ENCODE results near the gene PAK3. TPM values are rescaled to one million over a fixed set of nuclear protein-coding genes. Genes with fewer than 3 reads are reported as not detected.

PAK3 gene
- total RNA-seq (2012; rRNA removed) = under 0.01 TPM in 1 of 2 replicates, not detected in the other

GRCh38 chrX:111095974-111096895 is at the start of gene PAK3:
Gene PAK3 (plus strand): TSS chrX:111096191. CDS start chrX:111123104, 26,913 bp downstream.
- no peak within 1 kb of the TSS for H3K9ac ChIP-seq (ENCODE audit: low read depth, low read length)
- peak within 1 kb of the TSS; percentile 52 for H3K4me3 ChIP-seq (ENCODE audit: low read length)
- no peaks in the 10 kb centered on the region for H3K9me3 ChIP-seq (replicated peaks; ENCODE audit: low read length)

GRCh38 chrX:111047575-111047974 is 48.4 kb upstream of the PAK3 start:
- Histone ChIP-seq H3K9ac (ENCODE audit: low read depth, low read length) (no peak overlapping the region), H3K4me2 (ENCODE audit: low read length) (no peak overlapping the region), H3K4me3 (ENCODE audit: low read length) (no peak overlapping the region), H3K27me3 (ENCODE audit: control insufficient read depth, insufficient read depth, low read length) (peaks cover 17% of the 10 kb centered on the region), H3K9me3 (replicated peaks; ENCODE audit: low read length) (no peaks in the 10 kb centered on the region), H3K4me1 (ENCODE audit: control insufficient read depth, insufficient read depth, low read length) (no peaks in the 10 kb centered on the region), H3K36me3 (ENCODE audit: insufficient read depth, low read length) (no peaks in the 10 kb centered on the region)

More at GRCh38 chrX:111095974-111096895, at the start of gene PAK3:
- Histone ChIP-seq H3K4me1 (ENCODE audit: control insufficient read depth, insufficient read depth, low read length) (no peaks in the 10 kb centered on the region), H3K4me2 (ENCODE audit: low read length) (peak within 1 kb of the TSS; percentile 57), H3K27me3 (ENCODE audit: control insufficient read depth, insufficient read depth, low read length) (peaks cover 48% of the 10 kb centered on the region), H3K36me3 (ENCODE audit: insufficient read depth, low read length) (no peaks in the 10 kb centered on the region)

GRCh38 chrX:111052478-111052877 is 43.5 kb upstream of the PAK3 start:
- Histone ChIP-seq H3K9me3 (replicated peaks; ENCODE audit: low read length) (no peaks in the 10 kb centered on the region), H3K4me1 (ENCODE audit: control insufficient read depth, insufficient read depth, low read length) (no peaks in the 10 kb centered on the region), H3K4me2 (ENCODE audit: low read length) (no peak overlapping the region), H3K27me3 (ENCODE audit: control insufficient read depth, insufficient read depth, low read length) (peaks cover 32% of the 10 kb centered on the region), H3K4me3 (ENCODE audit: low read length) (no peak overlapping the region), H3K9ac (ENCODE audit: low read depth, low read length) (no peak overlapping the region), H3K36me3 (ENCODE audit: insufficient read depth, low read length) (no peaks in the 10 kb centered on the region)

GRCh38 chrX:111071542-111072277 is 24.3 kb upstream of the PAK3 start:
- H3K4me3 ChIP-seq (ENCODE audit: low read length) = no peak overlapping the region

GRCh38 chrX:111083081-111083480 is 12.9 kb upstream of the PAK3 start:
- no peaks in the 10 kb centered on the region for H3K36me3 ChIP-seq (ENCODE audit: insufficient read depth, low read length)
- no peaks in the 10 kb centered on the region for H3K9me3 ChIP-seq (replicated peaks; ENCODE audit: low read length)
- no peak overlapping the region for H3K9ac ChIP-seq (ENCODE audit: low read depth, low read length)
- peaks cover 36% of the 10 kb centered on the region for H3K27me3 ChIP-seq (ENCODE audit: control insufficient read depth, insufficient read depth, low read length)
- no peaks in the 10 kb centered on the region for H3K4me1 ChIP-seq (ENCODE audit: control insufficient read depth, insufficient read depth, low read length)
- no peak overlapping the region for H3K4me2 ChIP-seq (ENCODE audit: low read length)
- H3K4me3 ChIP-seq (ENCODE audit: low read length) = no peak overlapping the region

More at GRCh38 chrX:111071542-111072277, 24.3 kb upstream of the PAK3 start:
- Histone ChIP-seq H3K9ac (ENCODE audit: low read depth, low read length) (no peak overlapping the region), H3K27me3 (ENCODE audit: control insufficient read depth, insufficient read depth, low read length) (peaks cover 23% of the 10 kb centered on the region), H3K4me1 (ENCODE audit: control insufficient read depth, insufficient read depth, low read length) (no peaks in the 10 kb centered on the region), H3K4me2 (ENCODE audit: low read length) (no peak overlapping the region), H3K36me3 (ENCODE audit: insufficient read depth, low read length) (no peaks in the 10 kb centered on the region), H3K9me3 (replicated peaks; ENCODE audit: low read length) (no peaks in the 10 kb centered on the region)

GRCh38 chrX:111086591-111087006 is 9.4 kb upstream of the PAK3 start:
- Histone ChIP-seq H3K36me3 (ENCODE audit: insufficient read depth, low read length) (no peaks in the 10 kb centered on the region), H3K4me2 (ENCODE audit: low read length) (no peak overlapping the region), H3K9me3 (replicated peaks; ENCODE audit: low read length) (no peaks in the 10 kb centered on the region), H3K4me1 (ENCODE audit: control insufficient read depth, insufficient read depth, low read length) (no peaks in the 10 kb centered on the region), H3K27me3 (ENCODE audit: control insufficient read depth, insufficient read depth, low read length) (peaks cover 51% of the 10 kb centered on the region), H3K9ac (ENCODE audit: low read depth, low read length) (no peak overlapping the region), H3K4me3 (ENCODE audit: low read length) (no peak overlapping the region)

- Histone ChIP-seq H3K9ac (ENCODE audit: low read depth, low read length) (no peak overlapping the region), H3K9me3 (replicated peaks; ENCODE audit: low read length) (no peaks in the 10 kb centered on the region), H3K4me2 (ENCODE audit: low read length) (no peak overlapping the region), H3K27me3 (ENCODE audit: control insufficient read depth, insufficient read depth, low read length) (peaks cover 58% of the 10 kb centered on the region), H3K4me3 (ENCODE audit: low read length) (no peak overlapping the region), H3K4me1 (ENCODE audit: control insufficient read depth, insufficient read depth, low read length) (no peaks in the 10 kb centered on the region), H3K36me3 (ENCODE audit: insufficient read depth, low read length) (no peaks in the 10 kb centered on the region)
Measured at GRCh38 chrX:111088628-111089027, 7.4 kb upstream of the PAK3 start.

- H3K27me3 ChIP-seq (ENCODE audit: control insufficient read depth, insufficient read depth, low read length) = peaks cover 52% of the 10 kb centered on the region
- H3K36me3 ChIP-seq (ENCODE audit: insufficient read depth, low read length) = no peaks in the 10 kb centered on the region
- no peak overlapping the region for H3K4me3 ChIP-seq (ENCODE audit: low read length)
- H3K4me1 ChIP-seq (ENCODE audit: control insufficient read depth, insufficient read depth, low read length) = no peaks in the 10 kb centered on the region
- no peaks in the 10 kb centered on the region for H3K9me3 ChIP-seq (replicated peaks; ENCODE audit: low read length)
- no peak overlapping the region for H3K9ac ChIP-seq (ENCODE audit: low read depth, low read length)
- H3K4me2 ChIP-seq (ENCODE audit: low read length) = no peak overlapping the region
Measured at GRCh38 chrX:111090458-111090857, 5.5 kb upstream of the PAK3 start.

- no peaks in the 10 kb centered on the region for H3K9me3 ChIP-seq (replicated peaks; ENCODE audit: low read length)
- H3K9ac ChIP-seq (ENCODE audit: low read depth, low read length) = no peak overlapping the region
- no peak overlapping the region for H3K4me2 ChIP-seq (ENCODE audit: low read length)
- H3K4me1 ChIP-seq (ENCODE audit: control insufficient read depth, insufficient read depth, low read length) = no peaks in the 10 kb centered on the region
- H3K4me3 ChIP-seq (ENCODE audit: low read length) = no peak overlapping the region
- H3K27me3 ChIP-seq (ENCODE audit: control insufficient read depth, insufficient read depth, low read length) = peaks cover 35% of the 10 kb centered on the region
- H3K36me3 ChIP-seq (ENCODE audit: insufficient read depth, low read length) = no peaks in the 10 kb centered on the region
Measured at GRCh38 chrX:111098874-111099273, 2.9 kb downstream of the PAK3 start.

GRCh38 chrX:111100191-111100590 is 4.2 kb downstream of the PAK3 start:
- Histone ChIP-seq H3K27me3 (ENCODE audit: control insufficient read depth, insufficient read depth, low read length) (peaks cover 37% of the 10 kb centered on the region), H3K4me1 (ENCODE audit: control insufficient read depth, insufficient read depth, low read length) (no peaks in the 10 kb centered on the region), H3K9me3 (replicated peaks; ENCODE audit: low read length) (no peaks in the 10 kb centered on the region), H3K4me2 (ENCODE audit: low read length) (no peak overlapping the region), H3K36me3 (ENCODE audit: insufficient read depth, low read length) (no peaks in the 10 kb centered on the region), H3K4me3 (ENCODE audit: low read length) (no peak overlapping the region), H3K9ac (ENCODE audit: low read depth, low read length) (no peak overlapping the region)

GRCh38 chrX:111101580-111101979 is 5.6 kb downstream of the PAK3 start:
- H3K9ac ChIP-seq (ENCODE audit: low read depth, low read length) = no peak overlapping the region
- H3K27me3 ChIP-seq (ENCODE audit: control insufficient read depth, insufficient read depth, low read length) = peaks cover 34% of the 10 kb centered on the region
- H3K36me3 ChIP-seq (ENCODE audit: insufficient read depth, low read length) = no peaks in the 10 kb centered on the region
- H3K4me2 ChIP-seq (ENCODE audit: low read length) = no peak overlapping the region
- H3K9me3 ChIP-seq (replicated peaks; ENCODE audit: low read length) = no peaks in the 10 kb centered on the region
- H3K4me1 ChIP-seq (ENCODE audit: control insufficient read depth, insufficient read depth, low read length) = no peaks in the 10 kb centered on the region
- no peak overlapping the region for H3K4me3 ChIP-seq (ENCODE audit: low read length)

All from skeletal muscle satellite cell (primary cell).